ENCODE results near the gene MAMDC4.

- TF ChIP-seq, protein P1, sequence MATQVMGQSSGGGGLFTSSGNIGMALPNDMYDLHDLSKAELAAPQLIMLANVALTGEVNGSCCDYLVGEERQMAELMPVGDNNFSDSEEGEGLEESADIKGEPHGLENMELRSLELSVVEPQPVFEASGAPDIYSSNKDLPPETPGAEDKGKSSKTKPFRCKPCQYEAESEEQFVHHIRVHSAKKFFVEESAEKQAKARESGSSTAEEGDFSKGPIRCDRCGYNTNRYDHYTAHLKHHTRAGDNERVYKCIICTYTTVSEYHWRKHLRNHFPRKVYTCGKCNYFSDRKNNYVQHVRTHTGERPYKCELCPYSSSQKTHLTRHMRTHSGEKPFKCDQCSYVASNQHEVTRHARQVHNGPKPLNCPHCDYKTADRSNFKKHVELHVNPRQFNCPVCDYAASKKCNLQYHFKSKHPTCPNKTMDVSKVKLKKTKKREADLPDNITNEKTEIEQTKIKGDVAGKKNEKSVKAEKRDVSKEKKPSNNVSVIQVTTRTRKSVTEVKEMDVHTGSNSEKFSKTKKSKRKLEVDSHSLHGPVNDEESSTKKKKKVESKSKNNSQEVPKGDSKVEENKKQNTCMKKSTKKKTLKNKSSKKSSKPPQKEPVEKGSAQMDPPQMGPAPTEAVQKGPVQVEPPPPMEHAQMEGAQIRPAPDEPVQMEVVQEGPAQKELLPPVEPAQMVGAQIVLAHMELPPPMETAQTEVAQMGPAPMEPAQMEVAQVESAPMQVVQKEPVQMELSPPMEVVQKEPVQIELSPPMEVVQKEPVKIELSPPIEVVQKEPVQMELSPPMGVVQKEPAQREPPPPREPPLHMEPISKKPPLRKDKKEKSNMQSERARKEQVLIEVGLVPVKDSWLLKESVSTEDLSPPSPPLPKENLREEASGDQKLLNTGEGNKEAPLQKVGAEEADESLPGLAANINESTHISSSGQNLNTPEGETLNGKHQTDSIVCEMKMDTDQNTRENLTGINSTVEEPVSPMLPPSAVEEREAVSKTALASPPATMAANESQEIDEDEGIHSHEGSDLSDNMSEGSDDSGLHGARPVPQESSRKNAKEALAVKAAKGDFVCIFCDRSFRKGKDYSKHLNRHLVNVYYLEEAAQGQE (IDR thresholded peaks at IDR 0.05; ENCODE audit: insufficient replicate concordance, low read depth): no peak
- no peak for TF ChIP-seq CTCF (IDR thresholded peaks at IDR 0.05; ENCODE audit: insufficient read depth, low read length)
These were observed 10.9 kb downstream of the MAMDC4 start for GRCh38 chr9:136862849-136863622.
